Measurements from ENCODE around the gene ZSCAN30. TPM values are rescaled to one million over a fixed set of nuclear protein-coding genes. Genes with fewer than 3 reads are reported as not detected.

Gene ZSCAN30
- total and polyA plus RNA-seq, 12 donors, result 3.8 to 31.5 (median 14.2) TPM

DNA sequence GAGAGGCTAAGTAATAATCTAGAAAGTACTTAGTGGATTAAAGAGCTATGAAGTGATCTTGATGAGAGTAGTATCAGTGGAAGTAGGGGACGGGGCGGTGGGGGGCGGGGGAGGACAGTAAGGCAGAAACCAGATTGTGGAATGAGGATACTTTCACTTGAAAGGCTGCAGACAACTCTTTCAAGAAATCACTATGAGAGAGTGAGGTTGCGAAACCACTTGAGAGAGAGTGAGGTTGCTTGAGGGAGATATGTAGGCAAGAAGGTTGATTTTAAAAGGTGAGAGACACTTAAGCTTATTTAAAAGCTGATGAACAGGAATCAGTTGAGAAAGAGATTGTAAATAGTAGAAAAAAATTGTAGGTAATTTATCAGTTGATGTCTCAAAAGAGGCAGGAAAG is 45.4 kb downstream of the ZSCAN30 start:
- Histone ChIP-seq H3K27ac (no peak overlapping the region), H3K4me3 (no peak overlapping the region), H3K36me3 (peaks cover 0 to 74% (median 60%) of the 10 kb centered on the region in 9 donors), H3K9me3 (peaks cover 0 to 37% (median 0%) of the 10 kb centered on the region in 11 donors), H3K27me3 (no peaks in the 10 kb centered on the region), H3K4me1 (peaks cover 0 to 21% (median 13%) of the 10 kb centered on the region in 9 donors)
- WGBS, 2 donors, result 98% methylated on average over 4 of the region's 4 CpGs
- TF ChIP-seq, protein P1, sequence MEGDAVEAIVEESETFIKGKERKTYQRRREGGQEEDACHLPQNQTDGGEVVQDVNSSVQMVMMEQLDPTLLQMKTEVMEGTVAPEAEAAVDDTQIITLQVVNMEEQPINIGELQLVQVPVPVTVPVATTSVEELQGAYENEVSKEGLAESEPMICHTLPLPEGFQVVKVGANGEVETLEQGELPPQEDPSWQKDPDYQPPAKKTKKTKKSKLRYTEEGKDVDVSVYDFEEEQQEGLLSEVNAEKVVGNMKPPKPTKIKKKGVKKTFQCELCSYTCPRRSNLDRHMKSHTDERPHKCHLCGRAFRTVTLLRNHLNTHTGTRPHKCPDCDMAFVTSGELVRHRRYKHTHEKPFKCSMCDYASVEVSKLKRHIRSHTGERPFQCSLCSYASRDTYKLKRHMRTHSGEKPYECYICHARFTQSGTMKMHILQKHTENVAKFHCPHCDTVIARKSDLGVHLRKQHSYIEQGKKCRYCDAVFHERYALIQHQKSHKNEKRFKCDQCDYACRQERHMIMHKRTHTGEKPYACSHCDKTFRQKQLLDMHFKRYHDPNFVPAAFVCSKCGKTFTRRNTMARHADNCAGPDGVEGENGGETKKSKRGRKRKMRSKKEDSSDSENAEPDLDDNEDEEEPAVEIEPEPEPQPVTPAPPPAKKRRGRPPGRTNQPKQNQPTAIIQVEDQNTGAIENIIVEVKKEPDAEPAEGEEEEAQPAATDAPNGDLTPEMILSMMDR (IDR thresholded peaks at IDR 0.05), result no peak
- intact Hi-C loops (cut with DNase I), result loop anchor here in 1 of 10 donors (10.0 kb wide), 1 partner anchor 240 kb away; no protein-coding TSS in a partner anchor
- ATAC-seq (no peak), DNase-seq (no peak)

- Histone ChIP-seq H3K27ac (peak overlapping the region in 2 of 10 donors; percentile 8 to 96), H3K4me1 (peaks cover 0 to 21% (median 13%) of the 10 kb centered on the region in 9 donors), H3K36me3 (peaks cover 0 to 53% (median 51%) of the 10 kb centered on the region in 9 donors), H3K4me3 (no peak overlapping the region), H3K27me3 (no peaks in the 10 kb centered on the region), H3K9me3 (peaks cover 0 to 33% (median 0%) of the 10 kb centered on the region in 11 donors)
- 82 to 88% methylated on average over 6 of the region's 6 CpGs for WGBS, 2 donors
- TF ChIP-seq, protein P1 (IDR thresholded peaks at IDR 0.05), result no peak
- intact Hi-C loops (cut with DNase I), result loop anchor here in 1 of 10 donors (10.0 kb wide), 1 partner anchor 238 kb away; no protein-coding TSS in a partner anchor
- ATAC-seq, result no peak
- no peak for DNase-seq
Measured at GRCh38 chr18:35242426-35242825, 47.6 kb downstream of the ZSCAN30 start.

- WGBS, 2 donors, result 0% methylated on average over 5 of the region's 5 CpGs
- Histone ChIP-seq H3K27me3 (no peaks in the 10 kb centered on the region), H3K4me1 (peaks cover 0 to 21% (median 13%) of the 10 kb centered on the region in 9 donors), H3K27ac (peak overlapping the region; percentile 93 to 99 (median 98)), H3K9me3 (peaks cover 0 to 23% (median 0%) of the 10 kb centered on the region in 11 donors), H3K4me3 (peak overlapping the region; percentile 54 to 92 (median 74)), H3K36me3 (peaks cover 0 to 43% (median 41%) of the 10 kb centered on the region in 9 donors)
- no peak for ATAC-seq
- TF ChIP-seq, protein P1 (IDR thresholded peaks at IDR 0.05), result no peak
- intact Hi-C loops (cut with DNase I), result loop anchor here in 5 of 10 donors (1.0 to 10.0 kb wide), 5 partner anchors 25 to 237 kb away; partner anchors contain the start of gene ZNF24 (in 2 of the 5)
- DNase-seq, result no peak
Measured at GRCh38 chr18:35241448-35241804, 48.6 kb downstream of the ZSCAN30 start.

DNA sequence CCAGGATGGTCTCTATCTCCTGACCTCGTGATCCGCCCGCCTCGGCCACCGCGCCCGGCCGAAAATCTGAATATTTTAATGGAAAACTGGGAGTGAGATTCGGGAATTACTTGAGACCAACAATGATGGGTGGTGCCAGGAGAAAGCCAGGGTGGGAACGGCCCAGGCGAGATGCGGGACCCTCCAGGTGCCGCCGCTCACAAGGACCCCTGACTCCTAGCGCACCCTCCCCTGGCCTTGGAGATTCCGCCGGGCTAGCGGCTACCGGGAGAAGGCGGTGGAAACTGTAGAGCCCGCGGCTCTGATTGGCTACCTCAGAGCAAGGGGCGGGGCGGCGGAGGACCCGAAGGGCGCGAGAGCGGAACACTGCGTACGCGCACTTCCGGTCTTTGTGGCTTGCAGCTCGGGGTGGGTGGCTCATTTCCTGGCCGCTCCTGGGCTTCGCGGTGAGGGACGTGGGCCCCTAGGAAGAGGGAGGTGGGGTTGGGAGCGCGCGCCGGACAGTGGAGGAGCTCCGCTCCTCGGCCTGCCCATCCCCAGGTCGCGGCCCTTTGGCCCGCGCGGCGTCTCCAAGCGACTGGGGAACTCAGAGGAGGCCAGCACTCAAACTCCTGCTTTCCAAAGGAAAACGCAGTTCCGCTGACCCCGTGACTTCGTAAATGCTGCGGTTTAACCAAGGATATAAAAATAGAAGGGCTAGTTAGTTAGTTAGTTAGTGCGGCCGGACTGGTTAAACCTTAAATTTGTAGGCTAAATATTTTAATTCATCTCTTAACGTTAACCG is 49.2 kb downstream of the ZSCAN30 start, which contains the start of gene ZNF397:
ZNF397 (plus strand) TSS at position 371 of the 784 bp plus-strand sequence. CDS start 1,437 bp downstream, outside the sequence.
- peaks cover 0 to 37% (median 35%) of the 10 kb centered on the region in 9 donors for H3K36me3 ChIP-seq
- H3K9me3 ChIP-seq, result peaks cover 0 to 18% (median 0%) of the 10 kb centered on the region in 11 donors
- WGBS, 2 donors, result 0% methylated on average over 60 of the region's 60 CpGs
- H3K27me3 ChIP-seq, result no peaks in the 10 kb centered on the region
- intact Hi-C loops (cut with DNase I), result loop anchor here in 6 of 10 donors (1.0 to 10.0 kb wide), 6 partner anchors 26 to 236 kb away; partner anchors contain the start of gene ZNF24 (in 5 of the 6)
- peak; percentile 100 for ATAC-seq
- peaks cover 0 to 21% (median 13%) of the 10 kb centered on the region in 9 donors for H3K4me1 ChIP-seq
- TF ChIP-seq, protein P1 (IDR thresholded peaks at IDR 0.05), result peak in 2 of 9 donors; percentile 4 to 19
- peak; percentile 98 to 99 for DNase-seq
- H3K27ac ChIP-seq, result peak within 1 kb of the TSS; percentile 93 to 99 (median 98)
- H3K4me3 ChIP-seq, result peak within 1 kb of the TSS; percentile 54 to 92 (median 74)

All from heart right ventricle (tissue), 16 donors.